GM21390 (cell line): ENCODE results near the gene FAM114A1.
"Not testable (repeated sequence)": the region's sequence is repeated elsewhere in the genome, so short reads cannot be mapped to it uniquely, and the experiment has no call there.

Experiments
- ATAC-seq: cut with Tn5 transposase; IDR thresholded peaks from one replicate; pipeline ENCODE4 v1.9.1; 2021; ENCODE audit not compliant: unreplicated experiment

Gene FAM114A1

DNA sequence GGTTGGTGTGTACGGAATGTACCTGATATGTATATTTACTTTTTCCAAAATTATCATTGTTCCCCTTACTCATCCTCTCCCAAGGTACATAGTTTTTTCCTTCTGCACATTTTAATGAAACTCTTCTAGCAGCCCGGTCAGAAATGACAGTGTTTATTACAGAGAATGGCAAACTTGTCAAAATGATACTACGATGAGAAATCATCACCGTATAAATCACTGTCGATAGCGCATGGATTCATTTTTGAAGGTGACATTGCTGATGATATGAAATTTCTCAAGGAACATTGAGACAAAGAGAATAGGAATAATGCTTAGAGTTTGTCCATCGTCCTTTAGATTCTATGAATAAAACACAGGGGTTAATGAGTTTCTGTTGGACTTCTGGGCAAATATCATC, 30.6 kb downstream of the FAM114A1 start:
- no peak for ATAC-seq

- ATAC-seq: no peak
Measured at GRCh38 chr4:38902221-38902620, 34.6 kb downstream of the FAM114A1 start.

- no peak for ATAC-seq
Measured at GRCh38 chr4:38902695-38903094, 35.1 kb downstream of the FAM114A1 start.

DNA sequence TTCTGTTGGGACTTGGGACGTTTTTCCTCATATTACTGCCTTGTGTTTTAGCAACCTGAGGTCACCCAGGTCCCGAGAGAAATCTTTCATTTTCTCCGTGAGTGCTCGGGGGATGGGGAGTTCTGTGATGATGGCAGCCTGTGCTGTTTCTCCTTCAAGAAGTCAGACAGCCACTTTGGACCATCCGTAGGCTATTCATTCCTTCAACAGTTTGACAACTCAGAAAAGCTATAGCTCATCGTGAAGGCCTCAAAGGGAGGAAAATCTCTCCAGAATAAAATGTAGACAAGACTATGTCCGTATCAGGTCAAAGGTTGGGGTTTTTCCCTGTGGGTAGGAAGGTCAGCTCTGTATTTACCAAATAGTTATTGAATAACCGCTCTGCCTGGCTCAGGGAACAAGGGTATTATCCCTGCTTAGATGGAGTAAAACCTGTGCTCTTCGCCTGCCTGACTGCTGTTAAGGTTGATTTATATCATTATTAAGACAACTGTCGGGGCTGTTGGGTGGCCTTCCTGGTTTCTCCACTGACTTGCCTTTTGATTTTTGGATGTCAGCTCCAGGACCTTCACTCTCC, 36.6 kb downstream of the FAM114A1 start:
- no peak for ATAC-seq

GRCh38 chr4:38904682-38905081, 37.1 kb downstream of the FAM114A1 start:
- ATAC-seq: no peak

DNA sequence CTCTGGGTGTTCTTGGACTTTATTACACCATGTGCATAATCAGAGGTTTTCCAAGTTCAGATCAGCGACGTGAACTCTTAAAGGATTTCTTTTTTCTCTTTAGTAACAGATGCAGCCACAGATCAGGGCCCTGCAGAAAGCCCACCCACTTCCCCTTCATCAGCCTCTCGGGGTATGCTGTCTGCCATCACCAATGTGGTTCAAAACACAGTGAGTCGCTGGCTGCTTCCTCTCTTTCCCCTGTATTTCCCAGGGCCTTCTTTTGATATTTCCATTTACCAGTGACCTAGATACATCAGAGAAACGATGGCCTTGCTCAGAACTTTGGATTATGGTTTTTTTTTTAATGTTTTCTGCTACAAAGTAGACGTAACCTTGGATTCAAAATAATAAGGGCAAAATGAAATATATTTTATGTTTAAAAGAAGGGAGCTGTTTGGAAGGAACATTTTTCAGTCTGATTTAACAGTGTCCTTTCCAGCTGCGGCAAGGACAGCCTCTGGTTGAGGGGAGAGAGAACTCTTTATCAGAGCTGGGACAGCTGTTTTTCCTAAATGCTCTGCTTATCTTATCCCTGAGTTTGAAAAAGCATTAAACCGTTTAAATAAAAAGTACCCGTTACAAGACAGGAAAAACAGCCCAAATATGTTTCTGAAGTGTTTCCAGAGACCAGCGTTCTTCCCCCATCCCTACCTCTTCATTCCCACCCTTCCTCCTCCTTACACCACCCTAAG, 38.2 kb downstream of the FAM114A1 start:
- ATAC-seq: no peak

- no peak for ATAC-seq
Measured at GRCh38 chr4:38907696-38908270, 40.2 kb downstream of the FAM114A1 start.

DNA sequence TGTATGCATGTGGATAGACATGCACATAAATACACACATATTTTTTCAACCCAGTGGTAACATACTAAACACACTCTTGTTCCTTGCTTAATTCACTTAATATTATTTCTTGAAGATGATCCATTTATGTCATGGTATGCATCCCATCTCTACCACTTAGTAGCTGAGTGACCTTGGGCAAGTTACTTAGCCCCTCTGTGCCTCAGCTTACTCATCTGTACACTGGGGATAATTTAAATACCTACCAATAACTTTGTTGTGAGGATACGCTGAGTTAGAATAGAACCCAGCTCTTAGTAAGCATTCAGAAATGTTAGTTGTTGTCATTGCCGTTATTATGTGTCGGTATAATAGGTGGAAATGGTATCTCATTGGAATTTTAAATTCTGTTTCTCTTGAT, 41.4 kb downstream of the FAM114A1 start:
- no peak for ATAC-seq

DNA sequence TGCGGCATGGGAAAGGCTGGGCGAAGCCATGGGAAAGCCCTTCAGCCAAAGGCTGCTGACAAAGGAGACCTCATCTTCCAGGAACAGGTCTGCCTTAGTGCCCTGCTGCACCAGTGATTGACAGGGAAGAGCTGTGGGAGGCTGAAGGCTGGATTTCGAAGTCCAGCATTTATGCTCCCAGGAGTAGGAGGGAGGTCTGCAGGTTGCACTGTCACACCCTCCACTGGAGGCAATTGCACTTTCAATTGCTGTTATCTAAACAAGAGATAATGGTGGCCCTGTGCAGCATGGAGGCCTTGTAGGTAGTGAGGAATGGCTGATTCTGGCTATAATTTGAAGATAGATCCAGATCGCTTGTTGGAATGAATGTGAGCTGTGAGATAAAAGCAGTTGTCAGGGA, 43.7 kb downstream of the FAM114A1 start:
- no peak for ATAC-seq

GRCh38 chr4:38914854-38915253, 47.2 kb downstream of the FAM114A1 start:
- ATAC-seq: no peak

- not testable (repeated sequence) for ATAC-seq
Measured at GRCh38 chr4:38916267-38916666, 48.7 kb downstream of the FAM114A1 start.

- no peak for ATAC-seq
Measured at GRCh38 chr4:38917481-38918025, 49.9 kb downstream of the FAM114A1 start.

DNA sequence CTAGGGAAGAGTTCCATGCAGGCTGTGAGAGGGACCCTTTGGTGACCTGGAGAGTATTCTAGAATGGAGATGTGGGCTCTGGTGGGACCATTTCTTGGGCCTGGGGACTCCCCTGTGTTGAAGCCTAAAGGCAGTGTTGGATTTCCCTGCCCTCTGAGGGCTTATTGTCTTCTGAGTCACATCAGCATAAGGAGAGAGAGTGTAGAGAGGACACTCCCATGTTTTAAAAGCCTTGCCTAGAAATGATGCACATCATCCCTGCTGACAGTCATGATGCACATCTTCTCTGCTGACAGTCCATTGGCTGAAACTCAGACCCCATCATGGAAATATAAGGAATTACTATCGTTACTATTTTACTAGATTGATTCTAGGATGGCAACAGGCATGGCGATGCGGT, 51.9 kb downstream of the FAM114A1 start:
- ATAC-seq: no peak

DNA sequence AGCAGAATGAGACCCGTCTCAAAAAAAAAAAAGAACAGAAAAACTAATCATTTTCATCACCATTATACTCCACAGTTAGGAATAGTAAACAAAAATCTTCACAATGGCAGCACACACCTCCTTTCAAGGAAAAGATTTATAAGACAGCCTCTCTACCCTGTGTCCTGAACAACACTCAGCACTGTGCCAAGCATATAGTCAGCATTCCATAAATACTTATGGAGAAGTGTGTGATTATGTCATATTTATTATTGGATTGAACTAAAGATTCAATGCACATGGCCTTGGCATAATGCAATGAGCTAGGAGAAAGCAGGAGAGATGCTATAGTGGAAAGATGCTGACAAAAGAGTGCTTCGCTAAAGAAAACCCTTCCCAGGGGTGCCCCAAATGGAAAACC, 52.6 kb downstream of the FAM114A1 start:
- no peak for ATAC-seq

DNA sequence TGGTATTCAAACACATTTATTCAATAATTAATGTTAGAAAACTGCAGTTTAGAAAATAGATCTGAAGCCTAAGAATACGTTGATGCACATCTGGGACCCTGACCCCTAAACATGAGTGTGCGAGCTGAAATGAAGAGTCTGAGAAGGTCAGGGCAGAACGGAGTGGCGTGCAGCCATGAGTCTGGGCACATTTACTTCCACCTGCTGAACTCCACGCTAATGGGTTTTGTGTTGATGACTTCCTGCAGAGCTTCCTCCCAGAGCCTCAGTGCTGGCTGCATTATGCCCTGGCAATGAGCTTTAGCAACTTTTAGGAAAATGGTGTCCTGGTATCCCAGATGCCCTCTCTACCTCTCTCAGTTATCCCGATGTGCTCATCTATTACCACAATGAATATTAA, 53.1 kb downstream of the FAM114A1 start:
- no peak for ATAC-seq

DNA sequence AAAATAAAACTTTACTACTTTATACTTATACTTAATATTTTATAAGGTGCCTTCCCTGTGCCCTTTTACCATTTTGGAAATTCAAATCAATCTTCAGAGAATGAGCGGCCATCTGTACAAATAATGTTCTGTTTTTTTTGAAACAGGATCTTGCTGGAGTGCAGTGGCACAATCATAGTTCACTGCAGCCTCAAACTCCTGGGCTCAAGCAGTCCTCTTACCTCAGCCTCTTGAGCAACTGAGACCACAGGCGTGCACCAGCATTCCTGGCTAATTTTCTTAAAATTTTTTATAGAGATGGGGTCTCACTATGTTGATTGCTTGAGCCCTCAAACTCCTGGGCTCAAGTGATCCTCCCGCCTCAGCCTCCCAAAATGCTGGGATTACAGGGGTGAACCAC, 53.5 kb downstream of the FAM114A1 start:
- ATAC-seq: no peak

- no peak for ATAC-seq
Measured at GRCh38 chr4:38923746-38924145, 56.1 kb downstream of the FAM114A1 start.

GRCh38 chr4:38924353-38924752, 56.7 kb downstream of the FAM114A1 start:
- no peak for ATAC-seq

GRCh38 chr4:38925492-38926413, 58.1 kb downstream of the FAM114A1 start:
- no peak for ATAC-seq

GRCh38 chr4:38926896-38927295, 59.3 kb downstream of the FAM114A1 start:
- ATAC-seq: no peak

DNA sequence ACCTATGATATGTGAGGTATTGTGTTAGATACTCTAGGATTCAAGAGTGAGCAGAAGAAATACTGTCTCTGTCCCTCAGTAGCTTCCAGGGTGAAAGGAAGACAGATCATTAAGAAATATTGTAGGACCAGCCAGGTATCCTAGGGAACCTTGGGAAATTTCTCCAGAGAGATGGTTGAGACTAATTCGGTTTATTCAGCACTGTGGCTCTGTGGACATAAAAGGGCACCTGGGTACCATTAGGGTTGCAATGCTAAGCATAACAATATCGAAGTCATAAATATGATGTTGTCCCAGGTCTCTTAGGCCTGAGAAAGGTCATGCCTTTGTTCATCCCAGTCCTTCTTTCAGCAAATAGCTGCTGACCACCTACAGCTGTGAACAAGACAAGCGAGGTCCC, 61.0 kb downstream of the FAM114A1 start:
- no peak for ATAC-seq
